Dedifferentiated amniotic fluid mesenchymal stem cell (primary cell): ENCODE results near the gene FRG2.
"Not testable (repeated sequence)": the region's sequence is repeated elsewhere in the genome, so short reads cannot be mapped to it uniquely, and the experiment has no call there.

ENCODE experiments used
- DNase-seq: peaks from one replicate; pipeline ENCODE4 v3.0.0-alpha.2; 2016; ENCODE audit errors: extremely low spot score

Gene FRG2

DNA sequence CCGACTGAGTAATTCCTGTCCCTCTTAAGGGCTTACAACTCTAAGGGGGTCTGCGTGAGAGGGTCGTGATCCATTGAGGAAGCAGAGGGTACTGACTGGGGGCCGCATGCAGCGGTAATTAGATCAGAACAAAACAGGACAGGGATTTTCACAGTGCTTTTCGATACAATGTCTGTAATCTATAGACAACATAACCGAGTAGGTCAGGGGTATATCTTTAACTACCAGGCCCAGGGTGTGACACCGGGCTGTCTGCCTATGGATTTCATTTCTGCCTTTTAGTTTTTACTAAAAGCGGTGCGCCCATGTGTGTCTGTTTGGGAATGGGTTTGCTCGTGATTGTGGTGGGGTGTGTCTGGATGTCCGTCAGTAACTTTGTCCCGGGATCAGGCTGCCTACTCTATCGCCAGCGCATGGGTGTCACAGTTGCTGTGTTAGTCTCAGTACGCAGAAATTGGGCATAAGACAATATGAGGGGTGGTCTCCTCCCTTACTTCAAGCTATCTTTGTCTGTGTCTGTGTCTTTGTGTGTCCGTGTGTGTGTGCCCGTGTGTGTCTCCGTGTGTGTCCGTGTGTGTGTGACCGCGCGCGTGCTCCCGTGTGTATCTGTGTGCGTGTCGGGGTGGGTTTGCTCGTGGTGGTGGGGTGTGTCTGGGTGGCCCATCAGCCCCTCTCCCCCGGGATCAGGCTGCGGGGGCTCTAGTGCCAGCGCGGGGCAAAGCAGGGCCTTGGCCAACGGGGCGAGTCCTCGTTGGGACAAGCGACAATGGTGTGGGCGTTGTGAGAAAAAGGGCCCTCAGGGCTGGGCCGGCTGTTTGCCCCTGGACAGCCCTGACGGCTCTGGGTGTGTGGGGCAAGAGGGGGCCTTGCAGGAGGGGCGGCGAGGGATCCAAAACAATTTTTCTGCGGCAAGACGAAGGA lies 10.4 kb downstream of the FRG2 start:
- no peak for DNase-seq

DNA sequence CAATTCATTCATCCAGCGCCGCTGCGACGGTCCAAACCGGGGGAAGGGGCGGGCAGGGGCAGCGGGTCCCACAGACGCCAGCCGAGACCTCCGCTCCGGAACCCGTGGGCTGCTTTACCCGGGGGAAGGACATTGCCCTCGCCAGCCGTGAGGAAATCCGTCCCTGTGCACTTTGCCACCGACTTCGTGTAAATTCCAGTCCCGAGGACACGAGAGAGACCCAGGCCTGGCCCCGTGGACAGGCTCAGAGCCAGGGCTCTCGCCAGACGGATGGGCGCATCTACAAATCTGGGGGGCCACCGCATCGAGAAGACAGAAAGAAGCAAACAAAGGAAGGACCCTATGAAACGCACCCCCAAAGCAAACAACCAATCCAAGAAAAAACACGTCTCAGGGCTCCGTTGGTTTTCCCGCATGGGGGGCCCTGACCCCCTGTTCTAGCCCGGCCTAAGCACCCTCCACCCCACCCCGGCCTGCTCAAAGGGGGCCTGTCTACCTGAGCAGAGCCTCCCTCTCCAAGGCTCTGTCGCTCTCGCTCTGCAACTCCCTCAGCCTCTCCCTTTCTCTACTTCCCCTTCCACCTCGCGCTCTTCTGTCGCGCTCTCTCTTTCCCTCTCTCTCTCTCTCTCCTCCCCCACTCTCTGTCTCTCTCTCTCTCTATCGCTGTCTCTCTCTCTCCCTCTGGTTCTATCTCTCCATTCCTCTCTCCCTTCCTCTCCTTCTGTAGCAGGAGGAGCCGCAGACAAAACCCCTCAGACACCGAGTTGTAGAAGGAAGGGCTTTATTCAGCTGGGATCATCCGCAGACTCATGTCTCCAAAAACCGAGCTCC lies 11.3 kb downstream of the FRG2 start:
- DNase-seq: no peak

DNA sequence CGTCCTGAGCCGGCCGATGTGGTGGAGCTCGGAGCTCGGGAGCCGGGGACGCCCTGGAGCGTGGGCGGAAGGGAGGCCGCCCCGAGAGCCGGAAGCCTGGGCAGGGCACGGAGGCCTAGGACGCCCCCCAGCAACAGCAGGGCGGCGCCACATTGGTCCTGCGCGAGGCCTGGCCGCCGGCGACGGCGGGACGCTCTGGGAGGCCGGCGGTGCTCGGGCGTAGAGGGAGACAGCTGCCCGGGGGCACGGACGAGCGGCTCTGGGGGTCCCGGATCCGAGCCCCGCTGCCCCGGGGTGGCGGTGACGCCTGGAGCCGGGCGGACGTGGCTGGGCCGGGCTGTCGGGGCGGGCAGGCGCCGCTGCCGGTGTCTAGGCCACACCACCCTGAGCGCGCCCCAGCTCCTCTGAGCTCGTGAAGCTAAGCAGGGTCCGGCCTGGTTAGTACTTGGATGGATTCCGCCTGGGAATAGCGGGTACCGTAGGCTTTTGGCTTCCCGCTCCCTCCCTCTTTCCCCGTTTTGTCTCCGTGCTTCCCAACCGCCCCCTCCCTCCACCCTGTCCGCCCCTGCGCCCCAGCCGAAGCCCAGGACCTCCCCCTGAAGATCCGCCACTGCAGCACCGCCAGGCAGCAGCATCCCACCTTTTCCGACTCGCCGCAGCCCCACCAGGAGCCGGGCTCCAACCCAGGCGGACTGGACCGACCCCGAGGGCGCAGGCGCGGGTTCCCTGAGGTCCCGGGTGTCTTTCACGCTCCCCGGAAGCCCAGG lies 12.1 kb downstream of the FRG2 start:
- DNase-seq: no peak

DNA sequence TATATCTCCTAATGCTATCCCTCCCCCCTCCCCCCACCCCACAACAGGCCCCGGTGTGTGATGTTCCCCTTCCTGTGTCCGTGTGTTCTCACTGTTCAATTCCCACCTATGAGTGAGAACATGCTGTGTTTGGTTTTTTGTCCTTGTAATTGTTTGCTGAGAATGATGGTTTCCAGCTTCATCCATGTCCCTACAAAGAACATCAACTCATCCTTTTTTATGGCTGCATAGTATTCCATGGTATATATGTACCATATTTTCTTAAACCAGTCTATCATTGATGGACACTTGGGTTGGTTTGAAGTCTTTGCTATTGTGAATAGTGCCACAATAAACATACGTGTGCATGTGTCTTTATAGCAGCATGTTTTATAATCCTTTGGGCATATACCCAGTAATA lies 37.1 kb downstream of the FRG2 start:
- not testable (repeated sequence) for DNase-seq

DNA sequence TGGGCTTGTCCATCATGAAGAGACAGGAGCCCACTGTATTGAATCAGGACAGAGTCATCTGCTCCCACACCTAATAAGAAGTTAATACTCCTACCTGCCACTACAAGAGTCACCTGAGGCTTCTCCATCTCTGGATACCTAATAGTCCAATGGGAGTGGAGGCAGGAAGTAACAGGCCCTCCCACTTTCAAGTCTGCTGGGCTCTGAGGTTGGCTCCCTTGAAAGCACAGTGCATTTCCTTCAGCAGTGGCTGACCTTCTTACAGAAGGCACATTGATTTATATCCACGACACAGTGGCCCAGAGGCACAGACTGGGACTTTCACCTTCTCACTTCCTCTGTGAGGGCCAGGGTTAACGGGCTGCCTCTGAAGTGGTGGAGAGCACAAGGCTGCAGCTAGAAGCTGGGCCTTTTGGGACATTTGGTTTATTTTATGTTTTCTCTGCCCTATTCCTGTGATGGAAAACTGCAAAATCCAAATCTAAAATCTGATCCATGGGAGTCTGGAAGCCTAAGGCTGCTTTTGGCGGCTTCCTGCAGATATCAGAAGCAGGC lies 38.1 kb downstream of the FRG2 start:
- DNase-seq: no peak

DNA sequence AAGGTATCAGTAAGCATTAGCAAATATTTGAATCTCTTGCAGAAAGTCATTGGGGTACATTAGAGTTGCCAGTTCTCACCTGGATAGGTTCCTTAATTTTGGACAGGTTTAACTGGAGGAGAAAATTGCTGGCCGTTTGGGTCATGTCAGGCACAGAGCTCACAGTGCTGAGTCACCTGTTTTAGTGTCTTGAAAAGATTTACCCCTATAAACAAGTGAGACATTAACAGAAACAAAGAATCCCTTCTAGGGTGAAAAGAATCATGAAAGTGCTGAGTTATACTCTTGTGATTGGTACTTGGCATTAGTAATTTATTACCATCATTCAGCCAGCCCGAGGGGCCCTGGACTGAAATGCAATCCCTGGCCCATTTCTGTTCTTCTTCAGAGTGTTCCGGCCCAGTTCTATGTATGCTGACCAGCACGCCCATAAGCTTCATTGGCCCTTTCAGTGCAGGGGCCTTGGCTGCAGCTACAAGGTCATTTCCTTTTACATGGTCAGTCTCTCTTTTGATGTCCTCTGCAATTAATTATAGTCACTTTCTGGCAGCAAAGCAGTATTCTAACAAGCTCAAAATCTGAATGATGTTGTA lies 41.3 kb downstream of the FRG2 start:
- DNase-seq: not testable (repeated sequence)

DNA sequence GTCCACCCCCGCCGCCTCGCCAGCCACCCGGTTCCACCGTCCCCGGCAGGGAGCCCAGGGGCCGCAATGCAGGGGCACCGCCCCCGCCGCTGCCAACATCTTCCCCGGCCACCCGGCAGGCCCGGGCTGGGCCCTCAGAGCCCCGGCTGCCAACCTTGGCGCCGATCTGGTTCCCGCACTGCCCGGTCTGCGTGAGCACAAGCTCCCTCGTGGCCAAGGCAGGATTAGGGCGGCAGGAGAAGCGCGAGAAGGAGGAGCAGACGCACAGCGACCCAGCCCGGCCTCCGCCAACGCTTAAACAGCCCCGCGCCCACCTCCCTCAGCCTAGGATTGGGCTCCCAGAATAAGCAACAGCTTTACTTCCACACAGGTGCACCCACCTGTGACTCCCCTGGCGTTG lies 42.4 kb downstream of the FRG2 start:
- not testable (repeated sequence) for DNase-seq

DNA sequence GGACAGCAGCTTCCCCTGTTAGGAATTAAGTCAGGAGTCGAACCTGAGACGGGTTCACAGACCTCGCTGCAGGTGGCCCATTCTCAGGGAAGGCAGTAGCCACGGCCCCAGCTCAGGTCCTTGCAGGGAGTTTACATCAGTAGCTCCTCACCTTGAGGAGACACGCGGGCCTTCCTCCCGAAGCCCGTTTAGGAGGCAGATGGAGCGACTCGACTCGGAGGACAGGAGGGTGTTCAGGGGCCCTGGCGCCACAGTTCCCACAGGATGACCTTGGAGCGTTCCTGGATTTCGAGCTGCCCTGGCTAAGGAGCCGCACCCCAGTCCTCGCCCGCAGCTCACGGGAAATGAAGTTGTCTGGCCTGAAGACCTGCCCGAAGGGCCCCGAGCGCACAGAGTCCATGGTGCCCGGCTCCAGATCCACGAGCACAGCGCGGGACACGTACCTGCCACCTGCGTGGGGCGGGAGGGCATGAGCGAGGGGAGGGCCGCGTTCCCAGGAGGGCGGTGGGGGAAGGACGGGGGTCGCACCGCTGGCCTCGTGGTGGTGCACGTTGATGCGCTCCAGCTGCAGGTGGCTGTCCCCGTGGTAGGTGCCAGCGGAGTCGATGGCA lies 43.0 kb downstream of the FRG2 start:
- not testable (repeated sequence) for DNase-seq

DNA sequence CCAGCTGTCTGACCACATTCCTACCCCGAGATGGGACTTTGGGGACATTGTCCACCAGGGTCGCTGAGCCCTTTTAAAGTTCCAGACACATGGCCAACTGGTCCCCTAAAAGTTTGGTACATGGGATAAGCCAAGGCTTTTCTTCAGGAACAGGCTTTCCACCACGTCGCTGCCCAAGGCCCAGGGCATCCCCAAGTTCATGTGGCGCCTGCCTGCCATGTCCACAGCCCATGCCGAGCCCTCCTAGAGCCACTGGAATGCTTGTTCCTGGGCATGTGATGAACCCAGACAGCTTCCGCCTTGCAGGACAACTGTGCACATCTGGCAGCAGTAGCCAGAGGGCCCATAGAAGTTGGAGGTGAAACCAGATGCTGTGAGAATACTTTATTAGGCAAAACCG lies 45.1 kb downstream of the FRG2 start:
- DNase-seq: no peak

DNA sequence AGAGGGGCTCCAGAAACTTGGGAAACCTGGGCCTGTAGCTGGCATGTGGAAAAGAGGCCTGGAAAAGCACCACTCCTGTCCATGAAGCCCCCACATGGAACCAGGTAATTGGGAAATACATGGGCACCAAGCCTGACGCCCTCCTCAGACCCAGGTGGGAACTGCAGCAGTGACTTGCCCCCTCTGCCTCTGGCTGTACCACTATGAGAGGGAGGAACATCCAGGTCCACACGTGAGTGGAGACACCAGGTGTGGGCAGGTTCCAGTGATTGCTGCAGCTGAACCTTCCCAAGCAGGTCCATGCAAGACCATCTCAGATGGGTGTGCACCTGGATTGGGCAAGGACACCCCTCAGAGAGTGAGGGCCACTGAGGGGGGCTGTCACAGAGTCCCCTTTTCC lies 46.8 kb downstream of the FRG2 start:
- not testable (repeated sequence) for DNase-seq

DNA sequence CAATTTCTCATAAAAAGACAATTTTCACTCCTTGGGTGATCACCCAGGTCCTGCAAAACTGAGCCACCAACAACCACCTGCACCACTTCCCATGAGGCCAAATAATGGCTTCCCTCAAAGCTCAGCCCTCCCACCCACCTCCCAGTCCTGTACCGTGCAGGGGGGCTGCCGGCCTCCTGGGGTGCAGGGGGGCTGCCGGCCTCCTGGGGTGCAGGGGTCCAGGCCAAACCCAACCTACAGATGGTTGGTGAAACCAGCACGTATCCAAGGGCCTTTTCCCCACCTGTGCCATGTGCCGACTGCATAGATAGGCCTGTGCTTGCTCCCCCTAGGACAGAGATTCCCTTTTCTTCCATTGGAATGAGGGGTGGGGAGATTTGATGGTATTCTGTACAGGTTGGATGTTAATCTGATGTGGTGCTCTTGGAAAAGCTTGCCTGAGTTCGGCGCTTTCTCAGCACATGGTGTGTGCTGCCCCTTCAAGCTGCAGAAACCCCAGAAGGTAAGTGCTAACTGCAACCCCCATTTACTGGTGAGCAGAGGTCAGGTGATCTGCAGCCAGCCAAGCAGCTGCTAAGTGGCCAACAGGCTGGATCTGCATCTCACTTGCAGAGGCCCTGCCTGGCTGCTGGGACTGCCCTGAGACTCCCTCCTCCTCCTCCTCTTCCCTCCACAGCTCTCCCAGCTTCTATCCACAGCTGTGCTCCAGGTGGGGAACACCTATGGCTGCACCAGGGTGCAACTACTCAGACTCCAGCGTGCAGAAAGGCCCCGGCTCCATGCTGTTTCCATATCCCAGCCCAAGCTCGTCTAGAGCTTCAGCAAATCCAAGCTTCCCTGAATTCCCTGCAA lies 47.6 kb downstream of the FRG2 start:
- no peak for DNase-seq
